Measurements from ENCODE around the gene NACA. TPM values are rescaled to one million over a fixed set of nuclear protein-coding genes. Genes with fewer than 3 reads are reported as not detected.

Gene NACA
- total RNA-seq, 4 donors from 2014 or later = 1,156 to 1,436 (median 1,318) TPM

- no peak for TF ChIP-seq CTCF (IDR thresholded peaks at IDR 0.05; ENCODE audit: low read depth)
Observed at GRCh38 chr12:56716458-56716857, 8.6 kb downstream of the NACA start.

GRCh38 chr12:56715798-56716197 lies 9.3 kb downstream of the NACA start:
- TF ChIP-seq CTCF (IDR thresholded peaks at IDR 0.05; ENCODE audit: low read depth) = no peak

GRCh38 chr12:56714431-56714929 lies 10.6 kb downstream of the NACA start:
- TF ChIP-seq CTCF (IDR thresholded peaks at IDR 0.05; ENCODE audit: low read depth) = no peak

GRCh38 chr12:56713345-56713744 lies 11.8 kb downstream of the NACA start:
- TF ChIP-seq CTCF (IDR thresholded peaks at IDR 0.05; ENCODE audit: low read depth) = no peak

GRCh38 chr12:56709759-56710376 lies 15.2 kb downstream of the NACA start:
- TF ChIP-seq CTCF (IDR thresholded peaks at IDR 0.05; ENCODE audit: low read depth) = no peak

GRCh38 chr12:56699020-56699661 lies 26.0 kb downstream of the NACA start:
- TF ChIP-seq CTCF (IDR thresholded peaks at IDR 0.05; ENCODE audit: low read depth) = no peak

- TF ChIP-seq CTCF (IDR thresholded peaks at IDR 0.05; ENCODE audit: low read depth) = no peak
Observed at GRCh38 chr12:56695327-56696101, 29.6 kb downstream of the NACA start.

All from subcutaneous adipose tissue (tissue), 4 donors.